ENCODE data around the gene OPCML. TPM values are rescaled to one million over a fixed set of nuclear protein-coding genes. Genes with fewer than 3 reads are reported as not detected.

Gene OPCML
- total RNA-seq, 1 donor from 2014 or later, result 0.09 TPM

- DNase-seq (ENCODE audit: low spot score), result no peak
These were observed 1027.7 kb downstream of the OPCML start for GRCh38 chr11:132504501-132505041.

- no peak for DNase-seq (ENCODE audit: low spot score)
These were observed 1030.9 kb downstream of the OPCML start for GRCh38 chr11:132501356-132501755.

- DNase-seq (ENCODE audit: low spot score), result no peak
These were observed 1032.6 kb downstream of the OPCML start for GRCh38 chr11:132499661-132500060.

DNA sequence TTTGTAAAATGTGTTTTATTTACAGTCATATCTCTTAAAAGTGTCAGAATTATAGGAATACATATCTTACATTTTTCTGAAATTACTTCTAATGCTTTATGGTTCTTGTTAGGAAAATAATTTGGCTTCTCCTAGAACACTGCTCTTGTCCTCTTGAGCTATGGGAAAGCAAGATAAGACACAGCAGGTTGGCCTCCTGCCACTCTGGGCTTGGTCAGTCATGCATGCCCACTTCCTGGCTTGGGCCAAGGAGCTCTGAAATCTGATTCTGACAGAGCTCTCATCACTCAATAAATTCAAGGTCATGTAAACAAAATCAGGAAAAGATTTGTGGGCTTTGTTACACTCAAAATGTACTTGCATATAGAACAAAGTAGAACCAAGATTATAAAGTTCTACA, 1036.0 kb downstream of the OPCML start:
- no peak for DNase-seq (ENCODE audit: low spot score)

GRCh38 chr11:132493801-132494200, 1038.5 kb downstream of the OPCML start:
- no peak for DNase-seq (ENCODE audit: low spot score)

DNA sequence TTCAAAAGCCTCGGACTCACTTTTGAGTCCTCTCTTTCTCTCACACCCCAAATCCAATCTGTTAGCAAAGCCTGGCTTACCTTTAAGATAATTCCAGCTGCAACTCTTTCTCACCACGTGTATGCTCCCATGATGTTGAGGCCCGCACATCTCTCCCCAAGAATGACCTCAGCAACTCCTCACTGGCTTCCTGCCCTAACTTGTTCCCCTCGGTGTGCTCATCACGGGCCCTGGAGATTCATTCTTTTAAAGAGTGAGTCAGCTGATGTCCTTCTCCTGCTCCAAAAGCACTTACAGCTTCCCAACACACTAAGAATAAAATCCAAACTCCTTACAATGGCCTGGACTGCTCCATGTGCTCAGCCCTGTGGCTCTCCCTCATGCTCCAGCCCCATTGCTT, 1041.3 kb downstream of the OPCML start:
- no peak for DNase-seq (ENCODE audit: low spot score)

DNA sequence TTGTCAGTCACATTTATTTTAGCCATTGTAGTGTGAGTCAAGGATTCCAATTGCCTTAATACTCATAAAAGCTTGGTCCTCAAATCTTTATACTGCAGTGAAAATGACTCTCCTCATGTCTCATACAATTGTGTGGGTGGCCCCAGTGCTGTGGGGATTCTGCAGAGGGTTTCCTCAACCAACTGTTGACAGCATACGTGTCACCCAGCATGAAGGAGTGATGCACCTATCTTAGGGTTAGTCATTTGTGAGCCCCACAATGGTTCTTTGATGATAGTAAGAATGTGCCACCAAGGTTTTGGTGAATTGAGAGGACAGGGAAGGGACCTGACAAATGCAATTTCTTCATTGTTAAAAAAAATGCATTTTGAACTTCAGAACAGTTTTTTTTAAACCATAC, 1046.2 kb downstream of the OPCML start:
- no peak for DNase-seq (ENCODE audit: low spot score)

GRCh38 chr11:132475026-132475425, 1057.3 kb downstream of the OPCML start:
- no peak for DNase-seq (ENCODE audit: low spot score)

DNA sequence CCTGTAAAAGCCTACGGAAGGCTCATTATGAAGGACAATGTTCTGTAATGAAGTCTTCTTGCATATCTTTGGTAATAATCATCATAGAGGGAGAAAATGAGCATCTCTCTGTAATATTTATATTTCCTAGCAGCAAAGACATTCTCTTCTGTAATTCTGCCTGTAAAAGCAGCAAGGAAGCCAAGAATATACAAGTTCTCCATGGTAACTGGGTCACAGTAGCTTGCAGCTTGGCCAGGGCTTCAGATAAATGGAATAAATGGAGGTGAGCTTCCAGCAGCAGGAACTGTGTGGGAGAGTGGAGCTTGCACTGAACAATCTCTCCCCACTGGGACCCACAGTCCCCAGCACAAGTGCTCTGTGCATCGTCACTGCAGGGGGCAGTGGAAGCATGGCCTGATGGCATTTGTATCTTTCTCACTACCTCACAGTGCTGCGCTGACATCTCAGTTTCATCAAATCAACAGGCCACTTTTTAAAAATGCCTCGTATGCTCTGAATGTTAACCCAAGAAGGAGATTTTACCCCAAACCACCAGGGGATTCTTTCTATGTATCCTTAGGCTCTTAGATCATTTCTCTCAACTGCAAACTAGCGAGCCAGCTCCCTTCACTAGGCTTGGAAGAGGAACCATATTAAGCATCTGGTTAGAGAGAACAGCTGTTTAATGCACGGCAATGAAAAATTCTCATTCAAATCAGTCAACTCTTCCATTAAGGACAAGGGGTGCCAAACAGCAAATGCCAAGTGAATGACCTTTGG, 1059.7 kb downstream of the OPCML start:
- DNase-seq (ENCODE audit: low spot score), result no peak

DNA sequence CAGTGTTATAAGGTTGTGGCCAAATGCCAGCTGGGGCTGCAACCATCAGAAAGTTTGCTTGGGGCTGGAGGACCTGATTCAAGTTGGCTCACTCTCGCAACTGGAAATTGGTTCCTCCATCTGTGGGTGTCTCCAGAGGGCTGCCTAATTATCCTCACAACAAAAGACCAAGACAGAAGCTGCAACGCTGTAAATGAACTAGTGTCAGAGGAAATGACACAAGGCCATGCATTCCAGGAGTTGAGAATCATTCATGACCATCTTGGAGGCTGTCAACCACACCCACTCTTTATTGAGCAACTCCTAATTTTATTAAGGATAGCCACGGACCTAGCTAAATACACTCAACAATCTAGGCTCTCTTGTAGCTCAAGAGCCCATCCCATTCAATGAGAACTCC, 1060.8 kb downstream of the OPCML start:
- DNase-seq (ENCODE audit: low spot score), result no peak

DNA sequence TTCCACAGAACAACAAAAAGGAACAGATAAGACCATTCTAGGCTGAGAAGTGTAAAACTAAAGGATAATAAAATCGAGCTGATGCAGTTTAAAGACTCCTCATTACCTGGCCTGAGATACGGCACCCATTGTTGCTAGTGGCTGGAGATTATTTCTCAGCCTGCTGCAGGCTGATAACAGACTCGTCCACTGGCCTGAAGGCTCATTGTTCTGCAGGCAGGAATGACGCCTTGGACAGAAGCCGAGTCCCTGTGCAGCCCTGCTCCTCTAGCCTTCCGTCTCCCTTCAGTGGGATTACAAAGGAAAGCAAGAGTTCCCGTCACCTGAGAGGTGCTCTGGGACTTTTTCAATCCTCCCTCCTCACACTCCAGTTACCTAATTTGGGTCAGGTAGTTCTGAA, 1065.3 kb downstream of the OPCML start:
- DNase-seq (ENCODE audit: low spot score), result no peak

DNA sequence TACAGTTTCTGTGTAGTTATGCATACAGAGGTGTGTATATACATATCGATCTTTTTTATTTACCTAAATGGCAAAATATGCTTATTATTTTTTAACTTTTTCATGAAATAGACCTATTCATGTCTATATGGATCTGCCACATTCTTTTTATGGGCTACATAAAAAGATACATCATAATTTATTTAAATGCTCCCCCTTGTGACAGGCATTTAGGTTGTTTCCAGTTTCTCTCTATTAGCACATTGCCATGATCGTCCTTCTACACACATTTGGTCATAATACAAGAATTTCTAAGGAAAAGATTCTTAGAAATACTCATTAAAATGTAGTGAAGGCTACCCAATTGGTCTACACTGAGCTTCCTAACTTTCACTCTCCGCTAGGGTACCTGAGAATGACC, 1067.4 kb downstream of the OPCML start:
- DNase-seq (ENCODE audit: low spot score), result no peak

GRCh38 chr11:132464003-132464342, 1068.3 kb downstream of the OPCML start:
- DNase-seq (ENCODE audit: low spot score), result no peak

GRCh38 chr11:132463295-132464002, 1068.9 kb downstream of the OPCML start:
- no peak for DNase-seq (ENCODE audit: low spot score)

DNA sequence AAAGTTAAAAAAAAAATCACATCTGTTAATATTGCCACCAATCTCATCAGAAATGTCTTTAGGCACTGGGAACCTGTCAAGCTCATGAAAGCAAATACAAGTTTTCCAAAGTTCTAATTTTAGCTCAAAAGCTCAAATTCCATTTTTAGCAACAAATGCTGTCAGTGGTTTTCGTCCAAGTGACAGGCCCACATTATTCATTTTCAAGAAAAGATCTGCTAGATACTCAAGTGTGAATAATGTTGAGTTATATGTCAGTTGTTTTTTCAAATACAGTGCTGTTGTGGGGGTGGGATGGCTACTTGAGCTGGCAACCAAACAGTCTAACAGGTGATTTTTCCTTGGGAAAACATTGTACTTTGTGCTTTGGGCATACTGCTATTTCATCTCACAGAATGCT, 1072.6 kb downstream of the OPCML start:
- no peak for DNase-seq (ENCODE audit: low spot score)

GRCh38 chr11:132457445-132457844, 1074.9 kb downstream of the OPCML start:
- no peak for DNase-seq (ENCODE audit: low spot score)

- DNase-seq (ENCODE audit: low spot score), result no peak
These were observed 1075.5 kb downstream of the OPCML start for GRCh38 chr11:132456751-132457328.

GRCh38 chr11:132455044-132455443, 1077.3 kb downstream of the OPCML start:
- DNase-seq (ENCODE audit: low spot score), result no peak

DNA sequence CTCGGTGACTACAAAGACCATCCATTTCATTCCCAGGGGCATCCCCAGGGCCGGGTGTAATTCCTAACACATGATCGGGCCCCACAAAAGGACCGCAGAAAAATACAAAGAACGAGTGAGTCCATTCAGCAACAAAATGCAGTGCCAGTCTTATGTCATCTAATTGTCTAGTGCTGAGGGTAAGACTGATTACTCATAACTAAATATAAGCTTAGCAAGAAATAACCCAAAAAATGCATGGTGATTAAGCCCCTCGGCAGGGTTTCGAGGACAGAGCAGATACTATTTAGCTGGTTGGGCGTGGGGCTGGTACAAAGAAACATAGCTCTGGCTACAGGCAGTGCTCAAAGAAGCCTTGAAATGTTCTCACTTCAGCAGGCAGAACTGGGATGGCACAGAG, 1078.9 kb downstream of the OPCML start:
- DNase-seq (ENCODE audit: low spot score), result no peak

DNA sequence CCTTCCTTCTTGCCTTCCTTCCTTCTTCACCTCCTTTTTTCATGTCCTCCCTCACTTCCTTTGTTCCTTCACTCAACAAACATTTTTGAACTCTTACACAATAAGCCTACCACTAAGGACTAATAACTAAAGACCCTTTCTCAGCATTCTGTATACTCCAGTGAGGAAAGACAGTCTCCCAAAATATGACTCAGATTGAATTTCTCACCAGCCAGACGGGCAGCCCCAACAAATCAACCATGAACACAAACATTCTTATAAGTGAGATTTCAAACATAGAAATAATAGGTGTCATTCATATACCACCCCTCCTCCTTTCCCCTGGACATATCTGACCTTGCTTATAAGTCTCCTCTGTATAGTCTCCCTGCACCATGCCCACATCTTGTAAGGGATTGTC, 1079.7 kb downstream of the OPCML start:
- no peak for DNase-seq (ENCODE audit: low spot score)

GRCh38 chr11:132451942-132452601, 1080.2 kb downstream of the OPCML start:
- no peak for DNase-seq (ENCODE audit: low spot score)

GRCh38 chr11:132450631-132451030, 1081.7 kb downstream of the OPCML start:
- no peak for DNase-seq (ENCODE audit: low spot score)

All from mucosa of gallbladder (tissue), 1 donor.